Measurements from ENCODE around the gene LCN15.
A peak's percentile ranks its signal among the peaks of the same experiment; 100 is the strongest.
"Not testable (repeated sequence)": the region's sequence is repeated elsewhere in the genome, so short reads cannot be mapped to it uniquely, and the experiment has no call there.

Gene LCN15

GRCh38 chr9:136719195-136719880 is 45.0 kb downstream of the LCN15 start:
- DNase-seq: peak; percentile 32

GRCh38 chr9:136718345-136719194 is 45.7 kb downstream of the LCN15 start:
- DNase-seq: no peak

- no peak for DNase-seq
Observed at GRCh38 chr9:136717399-136717798, 46.9 kb downstream of the LCN15 start.

GRCh38 chr9:136714893-136715274 is 49.4 kb downstream of the LCN15 start:
- DNase-seq: no peak

GRCh38 chr9:136714096-136714892 is 50.0 kb downstream of the LCN15 start:
- DNase-seq: no peak

- peak; percentile 44 for DNase-seq
Observed at GRCh38 chr9:136713550-136713949, 50.8 kb downstream of the LCN15 start.

GRCh38 chr9:136712690-136713544 is 51.4 kb downstream of the LCN15 start:
- DNase-seq: no peak

- peak; percentile 82 for DNase-seq
Observed at GRCh38 chr9:136711751-136712689, 52.3 kb downstream of the LCN15 start, which contains the start of gene DIPK1B. Gene DIPK1B, plus strand, starts transcription at chr9:136712572. Its CDS starts 94 bp downstream, at chr9:136712666.

GRCh38 chr9:136711219-136711648 is 53.1 kb downstream of the LCN15 start:
- DNase-seq: not testable (repeated sequence)

GRCh38 chr9:136710543-136710942 is 53.8 kb downstream of the LCN15 start:
- no peak for DNase-seq

All from NCI-H82 (cell line).